Lower lobe of right lung (tissue), 2 donors: ENCODE data around the gene CNR2. TPM values are rescaled to one million over a fixed set of nuclear protein-coding genes. Genes with fewer than 3 reads are reported as not detected.
A peak's percentile ranks its signal among the peaks of the same experiment; 100 is the strongest.

Experiments
- ATAC-seq, 2 donors: fragments of 200-7000 bp; cut with Tn5 transposase; one replicate each; pipeline ENCODE4 v1.9.1; 2020 to 2022; ENCODE audit warnings: mild to moderate bottlenecking in 2 of 2, moderate library complexity in 2 of 2
- DNase-seq: peaks from one replicate; pipeline ENCODE4 v3.0.0-alpha.2; 2020
- H3K27ac ChIP-seq: fragments of 200-600 bp; one replicate; pipeline ENCODE4 v1.8.0; 2022
- H3K27me3 ChIP-seq: fragments of 200-600 bp; one replicate; pipeline ENCODE4 v1.8.0; 2022; ENCODE audit warnings: low read depth
- H3K36me3 ChIP-seq: fragments of 200-600 bp; one replicate; pipeline ENCODE4 v1.8.0; 2022; ENCODE audit warnings: mild to moderate bottlenecking
- H3K4me1 ChIP-seq: fragments of 200-600 bp; one replicate; pipeline ENCODE4 v1.8.0; 2022
- H3K4me3 ChIP-seq: fragments of 200-600 bp; one replicate; pipeline ENCODE4 v1.8.0; 2022; ENCODE audit warnings: mild to moderate bottlenecking
- H3K9me3 ChIP-seq: fragments of 200-600 bp; one replicate; pipeline ENCODE4 v1.8.0; 2022
- CTCF ChIP-seq: fragments of 200-600 bp; IDR thresholded peaks from one replicate; pipeline ENCODE4 v1.8.0; 2022; ENCODE audit warnings: antibody characterized with exemption, mild to moderate bottlenecking
- intact Hi-C: fragments of 100-400 bp; cut with DNase I; formaldehyde crosslinking; loops from one replicate; pipeline ENCODE4 v1.11.0; 2022
- microRNA-seq: library from miRNA; unstranded; fragments of <30 nt; microRNA quantifications from one replicate; pipeline ENCODE4 v1.2.0, GENCODE V29; 2020; ENCODE audit warnings: borderline number of aligned reads
- total RNA-seq: library from RNA; stranded (reverse); fragmentation: NEBNext Ultra II Directional; extraction: Animal tissue kit (Norgen Biotek cat#: 25700); gene quantifications from one replicate; pipeline ENCODE4 v1.2.1, GENCODE V29; 2021
- donor health status: DM: no; HTN: yes; CAD: no; lungs with severe emphysema.

Gene CNR2
- total RNA-seq, 1 donor from 2014 or later = not detected

GRCh38 chr1:23824711-23825075, 88.5 kb downstream of the CNR2 start:
- Histone ChIP-seq H3K27me3 (no peaks in the 10 kb centered on the region), H3K4me1 (peaks cover 8% of the 10 kb centered on the region), H3K36me3 (peaks cover 8% of the 10 kb centered on the region), H3K9me3 (no peaks in the 10 kb centered on the region), H3K4me3 (peak overlapping the region; percentile 93), H3K27ac (peak overlapping the region; percentile 95)
- intact Hi-C loops = no loop called here
- TF ChIP-seq CTCF = no peak
- DNase-seq (no peak), ATAC-seq (peak in 1 of 2 donors; percentile 14)

GRCh38 chr1:23823767-23824166, 89.4 kb downstream of the CNR2 start:
- no peak for TF ChIP-seq CTCF
- ATAC-seq (no peak), DNase-seq (no peak)
- peaks cover 8% of the 10 kb centered on the region for H3K4me1 ChIP-seq
- H3K36me3 ChIP-seq = peaks cover 17% of the 10 kb centered on the region
- intact Hi-C loops = no loop called here
- no peaks in the 10 kb centered on the region for H3K9me3 ChIP-seq
- H3K27ac ChIP-seq = no peak overlapping the region
- H3K4me3 ChIP-seq = no peak overlapping the region
- no peaks in the 10 kb centered on the region for H3K27me3 ChIP-seq

Small RNAs within 50 kb of the gene (microRNA-seq; reads per million reads assigned to microRNA genes)
- not detected for gene MIR378F

Other genes with a start within 250 kb of the CNR2 start
- 959 TPM for gene RPL11, start 221.6 kb downstream of the CNR2 start, total RNA-seq
- gene ELOA, start 169.9 kb downstream of the CNR2 start, total RNA-seq = 64.2 TPM
- 46.6 TPM for gene PITHD1, start 134.9 kb downstream of the CNR2 start, total RNA-seq
- 44.2 TPM for gene LYPLA2, start 122.2 kb downstream of the CNR2 start, total RNA-seq
- gene GALE, start 112.6 kb downstream of the CNR2 start, total RNA-seq = 49.8 TPM
- gene HMGCL, start 87.9 kb downstream of the CNR2 start, total RNA-seq = 39.3 TPM
- gene FUCA1, start 45.1 kb downstream of the CNR2 start, total RNA-seq = 54.2 TPM
- gene PNRC2, start 46.5 kb upstream of the CNR2 start, total RNA-seq = 111 TPM
- 93.7 TPM for gene SRSF10, start 67.0 kb upstream of the CNR2 start, total RNA-seq
- gene MYOM3, start 198.8 kb upstream of the CNR2 start, total RNA-seq = 0.15 TPM
- 0.83 TPM for gene IL22RA1, start 229.8 kb upstream of the CNR2 start, total RNA-seq